Tibial nerve (tissue), 4 donors: ENCODE data around the gene SH3TC1. TPM values are rescaled to one million over a fixed set of nuclear protein-coding genes. Genes with fewer than 3 reads are reported as not detected.

Source experiments
- DNase-seq, 2 donors: peaks; one replicate each; pipeline ENCODE4 v3.0.0-alpha.2; 2019; ENCODE audit warnings: low spot score in 2 of 2
- H3K27ac ChIP-seq, 4 donors: fragments of 200-600 bp; sonication (generic) in 3 of 4; one replicate each; pipeline ENCODE4 v1.5.1; 2017 to 2019; ENCODE audit warnings: mild to moderate bottlenecking in 1 of 4
- H3K27me3 ChIP-seq, 2 donors: fragments of 200-600 bp; sonication (generic) in 1 of 2; one replicate each; pipeline versions ENCODE4 v1.5.1 to v1.6.0; 2017 to 2019
- H3K36me3 ChIP-seq, 3 donors: fragments of 200-600 bp; sonication (generic); one replicate each; pipeline ENCODE4 v1.5.1; 2018 to 2019
- H3K4me1 ChIP-seq, 4 donors: fragments of 200-600 bp; sonication (generic) in 3 of 4; one replicate each; pipeline ENCODE4 v1.5.1; 2017 to 2019
- H3K4me3 ChIP-seq, 4 donors: fragments of 200-600 bp; sonication (generic) in 3 of 4; one replicate each; pipeline ENCODE4 v1.5.1; 2017 to 2019; ENCODE audit warnings: mild to moderate bottlenecking in 1 of 4, moderate library complexity in 1 of 4
- H3K9me3 ChIP-seq, 4 donors: fragments of 200-600 bp; sonication (generic) in 3 of 4; one replicate each; pipeline ENCODE4 v1.5.1; 2017 to 2019
- EP300 ChIP-seq, 2 donors: sonication (generic); formaldehyde crosslinking; IDR thresholded peaks; one replicate each; pipeline ENCODE4 v1.6.1; 2017; ENCODE audit warnings: antibody characterized with exemption in 2 of 2, mild to moderate bottlenecking in 1 of 2
- POLR2A ChIP-seq, 2 donors: fragments of 450-650 bp; IDR thresholded peaks; one replicate each; pipeline ENCODE4 v1.6.1; 2017; ENCODE audit warnings: antibody characterized with exemption in 2 of 2, mild to moderate bottlenecking in 2 of 2, moderate library complexity in 2 of 2
- WGBS, 2 donors: methylation state at CpG; one replicate each; pipeline ENCODE4 v1.1.5; 2018; 5-methylcytosine and 5-hydroxymethylcytosine counted together
- total RNA-seq, 4 donors: library from RNA; depleted of rRNA; stranded (reverse); fragments of >200 nt; gene quantifications; one replicate each; pipeline ENCODE4 v1.1.0, GENCODE V29; 2016
- TF ChIP-seq, protein P1 (sequence below), 5 experiments: fragments of 200-600 bp in 3 of 5; fragments of 450-650 bp in 2 of 5; sonication (generic) in 3 of 5; IDR thresholded peaks; one replicate each; pipeline ENCODE4 v1.5.1; 2016 to 2019; ENCODE audit warnings: antibody characterized with exemption in 5 of 5, mild to moderate bottlenecking in 3 of 5, moderate library complexity in 2 of 5

The SH3TC1 gene
- total RNA-seq: 100 to 1,000 TPM in 1 of 4 donors, 10 to 100 TPM in 3; 31.6 to 176 (median 69.7) TPM

DNA sequence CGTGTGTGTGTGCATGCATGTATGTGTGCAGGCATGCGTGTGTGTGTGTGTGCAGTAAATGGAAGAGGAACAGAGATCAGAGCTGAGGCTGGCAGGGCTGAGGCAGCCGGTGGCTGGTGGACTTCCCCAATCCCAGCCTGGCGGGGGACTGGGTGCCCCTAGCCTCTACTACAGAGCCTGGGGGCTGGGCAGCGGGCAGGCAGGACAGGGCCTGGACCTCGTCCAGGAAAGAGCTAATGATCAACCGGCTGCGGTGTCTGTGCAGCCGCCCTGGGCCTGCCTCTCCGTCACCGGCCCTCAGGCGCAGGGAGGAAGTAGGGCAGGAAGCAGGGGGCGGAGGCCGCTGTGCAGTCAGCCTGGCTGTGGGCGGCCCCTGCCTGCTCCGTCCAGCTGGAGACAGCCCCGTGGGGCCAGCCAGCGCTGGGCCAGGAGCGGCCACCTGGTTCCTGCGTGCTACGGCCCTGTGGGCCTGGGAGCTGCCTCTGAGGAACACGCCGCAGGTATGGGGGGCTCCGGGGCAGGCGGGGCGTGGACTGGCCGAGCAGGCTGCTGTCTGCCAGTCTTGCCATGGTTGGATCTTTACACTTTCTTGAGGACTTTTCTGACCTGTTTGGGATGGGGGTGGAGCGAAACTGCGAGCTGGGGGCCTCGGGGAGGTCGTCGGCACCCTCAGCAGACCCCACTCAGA, at the start of gene SH3TC1:
TSS of gene SH3TC1 (plus strand) at position 385 of the 688 bp plus-strand sequence. CDS start 5,905 bp downstream, outside the sequence.
- H3K4me1 ChIP-seq: peaks cover 0 to 40% (median 28%) of the 10 kb centered on the region in 4 donors
- peak within 1 kb of the TSS; percentile 0 to 84 (median 84) for H3K27ac ChIP-seq

DNA sequence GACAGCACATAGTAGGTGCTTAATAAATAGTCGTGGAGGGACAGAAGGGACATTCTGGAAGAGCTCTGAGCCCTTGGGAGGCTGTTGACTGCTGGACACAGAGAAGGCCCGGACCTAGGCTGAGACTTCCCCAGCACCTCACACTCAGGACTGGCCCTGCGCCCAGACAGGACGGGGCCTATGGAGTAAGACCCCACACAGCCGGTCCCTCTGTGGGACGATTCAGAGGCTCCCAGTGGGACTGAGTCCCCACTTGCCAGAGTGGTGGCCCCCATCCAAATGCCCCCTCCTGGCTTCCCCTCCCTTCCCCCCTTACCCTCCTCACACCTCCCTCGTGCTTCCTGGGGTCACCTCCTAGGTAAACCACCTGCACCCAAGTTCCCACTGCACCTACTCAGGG, 49.4 kb upstream of the SH3TC1 start:
- no peaks in the 10 kb centered on the region for H3K9me3 ChIP-seq
- TF ChIP-seq POLR2A (IDR thresholded peaks at IDR 0.05): no peak
- no peak for TF ChIP-seq EP300 (IDR thresholded peaks at IDR 0.05)
- TF ChIP-seq, protein P1, sequence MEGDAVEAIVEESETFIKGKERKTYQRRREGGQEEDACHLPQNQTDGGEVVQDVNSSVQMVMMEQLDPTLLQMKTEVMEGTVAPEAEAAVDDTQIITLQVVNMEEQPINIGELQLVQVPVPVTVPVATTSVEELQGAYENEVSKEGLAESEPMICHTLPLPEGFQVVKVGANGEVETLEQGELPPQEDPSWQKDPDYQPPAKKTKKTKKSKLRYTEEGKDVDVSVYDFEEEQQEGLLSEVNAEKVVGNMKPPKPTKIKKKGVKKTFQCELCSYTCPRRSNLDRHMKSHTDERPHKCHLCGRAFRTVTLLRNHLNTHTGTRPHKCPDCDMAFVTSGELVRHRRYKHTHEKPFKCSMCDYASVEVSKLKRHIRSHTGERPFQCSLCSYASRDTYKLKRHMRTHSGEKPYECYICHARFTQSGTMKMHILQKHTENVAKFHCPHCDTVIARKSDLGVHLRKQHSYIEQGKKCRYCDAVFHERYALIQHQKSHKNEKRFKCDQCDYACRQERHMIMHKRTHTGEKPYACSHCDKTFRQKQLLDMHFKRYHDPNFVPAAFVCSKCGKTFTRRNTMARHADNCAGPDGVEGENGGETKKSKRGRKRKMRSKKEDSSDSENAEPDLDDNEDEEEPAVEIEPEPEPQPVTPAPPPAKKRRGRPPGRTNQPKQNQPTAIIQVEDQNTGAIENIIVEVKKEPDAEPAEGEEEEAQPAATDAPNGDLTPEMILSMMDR (IDR thresholded peaks at IDR 0.05): no peak
- DNase-seq: no peak
- no peak overlapping the region for H3K27ac ChIP-seq
- peaks cover 0 to 2% (median 0%) of the 10 kb centered on the region in 4 donors for H3K4me1 ChIP-seq
- H3K4me3 ChIP-seq: no peak overlapping the region
- WGBS, 2 donors: 76 to 79% methylated on average over 7 of the region's 7 CpGs
- peaks cover 0 to 17% (median 0%) of the 10 kb centered on the region in 3 donors for H3K36me3 ChIP-seq
- peaks cover 0 to 9% of the 10 kb centered on the region in 2 donors for H3K27me3 ChIP-seq

More for the DNA sequence above, at the start of gene SH3TC1:
- TF ChIP-seq, protein P1 (IDR thresholded peaks at IDR 0.05): no peak
- TF ChIP-seq EP300 (IDR thresholded peaks at IDR 0.05) (peak; percentile 42 to 83), POLR2A (IDR thresholded peaks at IDR 0.05) (peak; percentile 37 to 61)
- peak; percentile 67 to 71 for DNase-seq
- no peaks in the 10 kb centered on the region for H3K9me3 ChIP-seq
- no peaks in the 10 kb centered on the region for H3K27me3 ChIP-seq
- no peaks in the 10 kb centered on the region for H3K36me3 ChIP-seq
- peak within 1 kb of the TSS; percentile 20 to 49 (median 46) for H3K4me3 ChIP-seq
- 28 to 39% methylated on average over 16 to 31 of the region's 32 CpGs for WGBS, 2 donors

DNA sequence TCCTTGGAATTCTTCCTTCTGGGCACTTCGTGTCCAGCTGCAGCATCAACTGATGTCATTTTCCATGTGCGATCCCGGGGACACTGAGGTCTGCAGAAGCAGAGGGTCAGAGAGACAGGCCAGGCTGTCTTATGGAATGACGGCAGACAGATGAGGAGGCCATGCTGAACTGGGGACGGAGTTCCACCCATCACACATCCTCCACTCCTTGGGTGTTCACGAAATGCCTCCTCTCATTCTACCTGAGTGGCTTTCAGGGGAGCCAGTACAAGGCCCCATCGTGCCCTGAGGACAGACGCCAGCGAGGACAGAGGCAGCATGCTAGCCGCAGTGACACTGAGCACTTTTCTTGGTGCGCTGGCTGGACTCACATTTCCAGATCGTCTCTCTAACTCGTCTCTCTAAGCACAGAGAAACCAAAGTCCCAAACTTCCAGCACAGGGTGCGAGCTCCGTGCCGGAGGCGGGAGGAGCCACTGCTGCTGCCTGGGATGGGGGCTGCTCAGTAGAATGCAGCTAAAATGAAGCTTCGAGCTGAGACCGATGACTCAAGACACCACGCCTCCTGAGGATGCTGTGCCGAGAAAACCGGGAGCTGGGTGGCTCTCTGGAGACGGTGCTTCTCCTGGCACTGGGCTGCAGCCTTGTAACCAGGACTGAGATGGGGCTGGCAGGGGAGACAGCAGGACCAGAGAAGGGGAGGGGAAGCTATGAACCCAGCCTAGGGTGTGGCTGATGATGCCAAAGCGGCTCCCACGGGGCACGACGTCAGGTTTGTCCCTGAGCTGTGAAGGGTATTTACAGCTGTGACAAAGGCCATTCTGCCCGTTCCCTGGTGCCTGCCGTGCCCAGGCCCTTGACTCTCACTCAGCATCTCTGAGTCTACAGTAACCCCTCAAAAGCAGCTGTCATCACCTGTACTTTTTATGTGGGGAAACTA, 48.7 kb upstream of the SH3TC1 start:
- TF ChIP-seq, protein P1 (IDR thresholded peaks at IDR 0.05): no peak
- TF ChIP-seq EP300 (IDR thresholded peaks at IDR 0.05): no peak
- TF ChIP-seq POLR2A (IDR thresholded peaks at IDR 0.05): no peak
- H3K4me3 ChIP-seq: no peak overlapping the region
- DNase-seq: no peak
- H3K9me3 ChIP-seq: no peaks in the 10 kb centered on the region
- peaks cover 0 to 1% of the 10 kb centered on the region in 2 donors for H3K27me3 ChIP-seq
- H3K27ac ChIP-seq: no peak overlapping the region
- no peaks in the 10 kb centered on the region for H3K4me1 ChIP-seq
- 75 to 79% methylated on average over 28 to 29 of the region's 29 CpGs for WGBS, 2 donors
- peaks cover 0 to 17% (median 0%) of the 10 kb centered on the region in 3 donors for H3K36me3 ChIP-seq

DNA sequence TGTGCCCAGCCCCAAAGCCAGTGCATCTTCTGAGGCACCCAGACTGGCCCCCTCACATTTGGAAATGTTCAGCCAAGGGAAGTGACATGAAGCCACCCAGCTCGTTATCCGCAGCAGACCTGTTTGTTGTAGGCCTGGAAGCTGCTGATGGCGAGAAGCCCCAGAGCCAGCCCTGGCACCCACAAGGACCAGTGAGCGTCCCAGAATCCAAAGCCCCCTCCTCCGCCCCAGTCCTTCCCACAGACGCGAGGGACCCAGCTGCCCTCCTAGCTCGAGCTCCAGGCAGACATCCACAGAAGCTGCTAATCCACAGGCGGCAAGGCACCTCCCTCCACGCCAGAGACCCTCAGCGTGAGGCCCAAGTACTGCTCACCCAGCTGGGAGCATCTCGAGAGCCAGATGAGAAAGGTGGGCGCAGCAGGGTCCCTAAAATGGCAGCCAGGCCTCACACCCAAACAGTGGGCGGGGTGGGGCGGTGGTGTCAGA, 47.9 kb upstream of the SH3TC1 start:
- DNase-seq: no peak

More for the DNA sequence above, 47.9 kb upstream of the SH3TC1 start:
- Histone ChIP-seq H3K9me3 (no peaks in the 10 kb centered on the region), H3K36me3 (peaks cover 0 to 17% (median 0%) of the 10 kb centered on the region in 3 donors), H3K4me1 (no peaks in the 10 kb centered on the region), H3K4me3 (no peak overlapping the region), H3K27me3 (no peaks in the 10 kb centered on the region), H3K27ac (no peak overlapping the region)
- 85 to 89% methylated on average over 15 of the region's 15 CpGs for WGBS, 2 donors
- TF ChIP-seq EP300 (IDR thresholded peaks at IDR 0.05) (no peak), POLR2A (IDR thresholded peaks at IDR 0.05) (no peak)
- TF ChIP-seq, protein P1 (IDR thresholded peaks at IDR 0.05): no peak
